OCI-M2 (cell line): ENCODE measurements around the gene CEBPA.
A peak's percentile ranks its signal among the peaks of the same experiment; 100 is the strongest.

Experiments
- DNase-seq: peaks from one replicate; lab custom pipeline; 2025; ENCODE audit not compliant: unreplicated experiment; lab: John Stamatoyannopoulos, UW

The CEBPA gene

DNA sequence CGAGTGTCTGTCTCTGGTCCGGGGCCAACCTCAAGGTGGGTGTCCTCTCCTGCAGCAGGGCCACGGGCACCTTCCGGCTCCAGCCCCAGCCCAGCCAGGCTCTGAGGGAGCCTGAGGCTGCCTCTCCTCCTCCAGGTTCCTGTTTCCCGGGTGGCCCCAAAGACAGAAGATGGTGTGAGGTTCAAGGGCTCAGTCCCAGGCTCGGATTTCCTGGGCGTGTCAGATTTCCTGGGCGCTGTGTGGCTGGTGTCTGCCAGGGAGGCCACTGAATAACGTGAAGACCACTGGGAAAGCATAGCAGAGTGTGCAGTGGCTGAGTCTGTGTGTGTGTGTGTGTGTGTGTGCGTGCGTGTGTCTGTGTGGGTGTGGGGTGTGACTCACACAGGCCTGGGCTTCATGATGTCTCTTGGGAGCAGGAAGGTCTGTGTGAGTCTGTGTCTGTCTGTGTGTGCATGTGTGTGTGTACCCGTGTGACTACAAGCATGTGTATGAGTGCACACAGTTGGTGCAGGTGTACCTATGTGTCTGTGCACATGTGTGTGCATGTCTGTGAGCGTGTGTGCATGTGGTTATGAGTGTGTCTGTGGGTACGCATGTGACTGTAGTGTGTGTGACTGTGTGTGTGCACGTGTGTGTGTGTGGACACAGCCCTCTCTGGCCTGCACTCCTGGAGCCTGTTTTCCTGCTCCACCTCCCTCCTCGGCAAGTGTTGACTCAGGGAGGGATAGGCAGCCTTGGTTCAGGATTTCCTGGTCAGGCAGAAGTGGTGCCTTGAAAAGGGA lies 28.3 kb downstream of the CEBPA start:
- DNase-seq: no peak

DNA sequence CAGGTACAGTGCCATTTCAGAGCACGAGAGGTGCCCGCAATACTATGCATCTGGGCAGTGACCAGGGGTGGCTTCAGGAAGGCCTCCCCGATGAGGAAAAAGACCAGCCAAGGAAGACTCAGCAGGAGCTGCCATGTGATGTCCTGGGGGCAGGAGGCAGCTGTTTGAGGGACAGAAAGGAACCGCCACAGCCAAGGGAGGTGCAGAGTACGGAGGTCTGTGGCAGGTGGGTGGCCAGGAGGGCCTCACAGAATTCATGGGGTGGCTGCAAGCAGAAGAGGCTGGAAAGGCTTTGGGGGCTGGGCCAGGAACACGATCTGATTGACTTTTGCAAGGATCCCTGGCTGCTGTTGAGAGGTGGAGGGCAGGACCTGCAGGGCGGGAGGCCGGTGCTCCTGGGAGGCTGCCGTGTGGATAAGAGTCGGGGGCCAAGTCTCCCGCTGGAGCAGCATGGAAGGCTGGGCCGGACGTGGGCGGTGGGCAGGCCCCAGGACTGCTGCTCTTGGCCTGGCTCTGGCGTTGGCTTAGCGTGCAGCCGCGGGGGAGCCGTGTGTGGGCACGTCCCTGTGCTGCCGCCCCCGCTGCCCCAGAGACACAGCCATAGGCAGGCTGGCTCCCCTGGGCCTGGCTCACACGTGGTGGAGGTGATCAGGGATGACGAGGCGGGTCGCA lies 29.1 kb downstream of the CEBPA start:
- no peak for DNase-seq

DNA sequence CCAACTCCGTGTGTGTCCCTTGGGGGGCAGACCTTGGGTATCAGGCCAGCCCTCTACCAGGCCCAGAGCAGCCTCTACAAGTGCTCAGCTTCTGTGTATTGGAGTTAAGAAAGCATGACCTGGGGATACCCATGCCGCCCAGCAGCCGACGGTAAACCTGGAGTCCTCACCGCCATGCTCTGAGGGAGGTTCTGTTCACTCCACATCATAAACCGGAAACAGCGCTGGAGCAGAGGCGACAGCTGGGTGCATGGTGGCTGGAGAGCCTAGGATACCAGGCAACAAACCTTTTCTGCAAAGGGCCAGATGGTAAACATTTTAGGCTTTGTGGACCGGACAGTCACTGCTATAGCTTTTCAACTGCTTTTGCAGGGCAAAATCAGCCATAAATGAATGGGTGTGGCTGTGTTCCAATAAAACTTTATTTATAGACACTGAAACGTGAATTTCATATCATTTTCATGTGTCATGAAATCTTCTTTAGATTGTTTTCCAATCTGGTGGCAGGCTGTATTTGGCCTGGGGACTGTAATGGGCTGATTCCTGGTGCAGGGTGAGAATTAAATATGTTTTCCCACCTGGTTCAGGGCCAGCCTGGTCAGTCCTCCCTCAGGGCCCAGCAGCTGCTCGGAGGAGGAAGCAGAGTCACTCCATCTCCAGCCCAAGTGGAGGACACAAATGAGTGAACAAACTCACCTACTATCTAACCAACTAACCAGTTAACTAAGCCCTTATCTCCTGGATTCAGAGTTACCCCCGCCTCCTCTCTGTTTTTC lies 30.9 kb downstream of the CEBPA start:
- no peak for DNase-seq

DNA sequence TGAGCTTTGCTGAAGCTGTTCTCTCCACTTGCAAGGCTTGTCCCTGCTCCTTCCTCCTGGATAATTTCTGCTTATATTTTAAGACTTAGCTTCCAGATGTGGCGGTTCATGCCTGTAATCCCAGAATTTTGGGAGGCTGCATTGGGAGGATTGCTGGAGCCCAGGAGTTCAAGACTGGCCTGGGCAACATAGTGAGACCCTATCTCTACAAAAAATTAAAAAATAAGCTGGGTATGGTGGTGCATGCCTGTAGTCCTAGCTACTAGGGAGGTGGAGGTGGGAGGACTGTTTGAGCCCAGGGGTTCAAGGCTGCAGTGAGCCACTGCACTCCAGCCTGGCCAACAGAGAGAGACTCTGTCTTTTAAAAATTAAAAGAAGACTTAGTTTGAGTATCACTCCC lies 31.6 kb downstream of the CEBPA start:
- no peak for DNase-seq

DNA sequence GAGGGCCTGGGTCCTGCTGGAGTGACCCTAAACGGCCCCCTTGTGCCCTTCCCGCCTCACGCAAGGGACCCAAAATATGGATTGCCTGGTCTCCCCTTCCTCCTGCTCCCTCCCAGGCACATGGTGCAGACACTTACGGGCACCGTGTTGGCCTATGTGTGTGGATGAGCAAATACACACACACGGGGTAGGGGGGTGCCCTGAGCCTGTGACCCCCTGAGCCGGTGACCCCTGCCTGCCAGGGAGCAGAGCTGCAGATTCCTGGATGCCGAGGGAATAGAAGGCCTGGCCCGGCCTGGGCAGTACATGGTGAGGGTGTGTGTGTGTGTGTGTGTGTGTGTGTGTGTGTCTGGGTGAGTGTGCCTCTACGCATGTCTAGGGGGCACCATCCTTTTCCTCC lies 33.3 kb downstream of the CEBPA start:
- DNase-seq: no peak

DNA sequence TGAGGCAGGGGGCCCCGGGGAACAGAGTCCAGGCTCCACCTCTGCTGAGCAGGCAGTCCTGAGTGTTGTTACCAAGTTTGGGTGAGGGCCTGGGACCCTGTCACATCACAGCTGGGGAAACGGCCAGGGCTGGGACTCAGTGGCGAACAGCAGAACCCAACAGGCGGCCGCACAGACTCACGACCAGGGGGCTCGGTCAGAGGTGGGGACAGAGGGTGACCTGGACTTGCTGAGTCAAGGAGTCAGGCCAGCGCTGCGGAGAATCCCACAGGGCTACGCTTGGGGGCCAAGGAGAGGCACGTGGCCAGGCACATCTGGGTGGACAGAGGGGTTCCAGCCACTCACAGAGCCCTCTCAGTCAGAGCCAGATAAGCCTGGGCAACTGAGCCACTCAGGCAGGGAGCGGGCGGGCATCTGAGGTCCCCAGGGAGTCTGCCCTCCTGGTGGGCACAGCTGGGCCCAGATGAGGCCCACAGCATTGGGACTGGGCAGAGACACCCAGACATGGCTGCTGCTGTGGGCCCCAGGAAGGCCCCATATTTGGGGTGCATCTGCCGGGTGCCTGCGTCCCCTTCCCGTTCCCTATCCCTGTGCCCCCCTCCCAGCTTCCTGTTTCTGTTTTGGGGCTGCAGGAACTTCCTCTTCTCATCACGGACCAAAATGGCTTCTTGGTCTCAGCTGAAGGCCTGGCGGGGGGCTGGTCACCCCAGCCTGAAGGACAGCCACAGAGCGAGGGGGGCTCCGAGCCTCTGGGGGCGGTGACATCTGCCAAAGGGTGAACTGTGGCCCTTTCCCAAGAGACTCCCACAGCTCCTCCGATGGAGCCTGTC lies 34.0 kb downstream of the CEBPA start:
- no peak for DNase-seq

DNA sequence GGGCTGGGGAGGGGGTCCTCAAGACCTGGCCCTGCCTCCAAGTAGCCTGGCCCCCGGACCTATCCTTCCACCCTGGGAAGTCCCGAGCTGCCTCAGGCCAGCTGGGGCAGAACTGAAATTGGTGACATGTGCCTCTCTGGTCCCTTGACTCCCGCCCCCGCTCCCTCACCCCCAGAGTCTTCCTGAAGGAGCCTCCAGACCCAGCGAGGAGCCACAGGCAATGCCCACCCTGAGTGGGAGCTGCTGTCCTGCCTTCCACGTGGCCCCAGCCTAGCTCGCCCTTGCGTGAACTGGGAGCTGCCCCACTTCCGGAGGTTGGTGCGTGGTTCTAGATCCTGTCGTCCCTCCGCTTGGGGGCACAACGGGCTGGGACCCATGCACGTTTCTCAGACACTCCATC lies 34.6 kb downstream of the CEBPA start:
- no peak for DNase-seq

DNA sequence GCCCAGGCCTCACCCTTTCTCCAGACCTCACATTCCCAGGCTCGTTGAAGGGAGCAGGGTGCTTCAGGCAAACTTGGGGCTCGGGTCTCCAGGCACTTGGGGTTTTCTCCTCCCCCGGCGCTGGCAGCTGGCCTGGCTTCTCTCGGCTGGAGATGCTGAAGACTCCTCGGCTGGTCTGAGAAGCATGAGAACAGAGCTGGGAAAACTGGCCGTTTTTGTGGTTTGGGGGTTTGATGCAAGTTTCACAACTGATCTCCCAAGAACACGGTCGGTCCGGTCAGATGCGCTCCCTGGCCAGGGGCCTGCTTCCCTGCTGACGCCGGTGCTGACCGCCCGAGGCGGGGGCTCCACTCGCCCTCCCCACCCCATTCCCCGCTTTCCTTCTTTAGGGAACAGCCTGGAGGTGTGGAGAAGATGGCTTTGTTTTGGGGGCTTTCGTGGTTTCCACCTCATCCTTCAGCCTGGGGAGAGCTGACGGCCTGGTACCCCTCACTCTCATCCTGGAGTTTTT lies 35.3 kb downstream of the CEBPA start:
- no peak for DNase-seq

DNA sequence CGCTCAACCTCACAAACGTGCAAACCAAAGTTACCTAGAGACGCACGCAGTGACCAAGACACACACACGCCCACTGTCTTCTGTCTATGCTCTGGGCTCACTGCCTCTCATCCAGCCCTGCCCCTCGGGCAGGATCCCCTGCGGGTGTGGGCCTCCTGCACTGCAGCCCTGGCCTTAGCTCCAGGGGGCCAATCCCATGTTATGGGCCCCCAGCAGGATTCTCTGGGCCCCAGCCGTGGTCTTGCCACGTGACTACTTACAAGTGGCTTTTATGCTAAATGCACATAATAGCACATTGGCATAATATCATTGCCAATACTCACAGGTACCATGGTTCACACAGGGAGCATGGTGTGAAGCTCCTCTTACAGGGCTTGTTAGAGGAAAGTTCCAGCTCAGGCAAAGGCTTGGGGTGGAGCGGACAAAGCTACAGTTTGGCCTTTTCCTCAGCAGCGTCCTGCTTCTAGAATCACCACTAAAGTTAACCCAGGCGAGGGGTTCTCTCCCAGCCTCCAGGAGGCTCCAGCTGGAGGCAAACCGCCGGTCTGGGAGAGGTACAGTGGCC lies 37.4 kb downstream of the CEBPA start:
- DNase-seq: no peak

DNA sequence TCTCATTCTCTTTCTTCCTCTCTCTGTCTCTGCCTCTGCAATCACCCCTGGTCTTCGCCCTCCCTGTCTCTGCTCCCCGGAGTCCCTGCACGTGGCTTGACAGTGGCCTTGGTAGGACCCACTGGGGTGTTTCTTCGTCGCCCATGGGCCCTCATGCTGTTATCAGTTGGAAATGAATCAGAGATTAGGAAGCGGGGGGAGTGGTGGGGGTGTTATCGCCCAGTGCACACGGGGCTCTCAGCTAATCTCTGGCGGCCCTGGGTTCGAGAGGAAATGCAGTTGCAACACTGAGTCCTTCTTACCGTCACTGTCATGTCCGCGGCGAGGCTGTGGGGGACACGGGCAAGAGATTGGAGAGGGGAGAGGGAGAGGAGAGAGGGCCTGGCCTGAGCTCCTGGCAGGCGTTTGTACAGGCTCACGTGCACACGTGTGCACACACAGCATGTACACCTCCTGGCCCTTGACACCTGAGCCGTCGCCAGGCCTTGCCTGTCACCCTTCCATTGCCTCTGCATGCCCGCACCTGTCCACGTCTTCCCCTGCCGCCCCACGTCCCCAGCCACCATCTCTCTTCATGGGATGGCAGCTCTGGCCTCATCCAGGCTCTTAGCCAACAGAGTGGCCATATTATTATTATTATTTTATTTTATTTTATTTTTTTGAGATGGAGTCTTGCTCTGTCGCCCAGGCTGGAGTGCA lies 38.9 kb downstream of the CEBPA start:
- peak; percentile 78 for DNase-seq

DNA sequence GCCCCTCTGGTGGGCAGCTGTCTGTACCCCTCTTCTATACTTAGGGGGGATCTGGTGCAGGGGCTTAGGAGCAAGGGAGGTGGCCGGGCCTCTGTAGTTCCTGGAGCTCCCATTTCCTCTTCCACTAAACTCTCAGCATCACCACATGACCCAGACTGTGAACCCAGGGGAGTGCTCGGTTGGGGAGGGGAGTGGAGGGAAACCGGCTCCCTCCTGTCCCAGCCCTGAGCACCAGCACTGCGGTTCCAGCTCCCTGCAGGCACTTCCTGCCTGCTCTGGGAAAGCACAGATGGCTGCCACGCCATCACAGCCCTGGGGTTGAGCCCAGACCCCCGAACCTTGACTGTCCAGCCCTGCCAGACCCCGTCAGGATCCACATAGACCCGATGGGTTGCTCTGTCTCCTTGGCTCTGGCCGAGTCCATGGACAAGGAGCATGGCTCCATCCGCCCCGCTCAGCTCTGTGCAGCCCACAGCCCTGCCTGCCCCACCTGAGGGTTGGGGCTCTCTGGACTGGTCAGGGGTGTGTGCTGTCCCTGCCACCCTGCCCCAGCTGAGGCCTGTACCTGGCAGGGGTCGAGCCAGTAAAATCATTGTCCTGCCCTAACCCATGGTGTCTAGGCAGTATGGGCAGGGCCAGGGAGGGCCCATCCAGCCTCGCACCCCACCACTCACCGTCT lies 40.7 kb downstream of the CEBPA start:
- DNase-seq: no peak

DNA sequence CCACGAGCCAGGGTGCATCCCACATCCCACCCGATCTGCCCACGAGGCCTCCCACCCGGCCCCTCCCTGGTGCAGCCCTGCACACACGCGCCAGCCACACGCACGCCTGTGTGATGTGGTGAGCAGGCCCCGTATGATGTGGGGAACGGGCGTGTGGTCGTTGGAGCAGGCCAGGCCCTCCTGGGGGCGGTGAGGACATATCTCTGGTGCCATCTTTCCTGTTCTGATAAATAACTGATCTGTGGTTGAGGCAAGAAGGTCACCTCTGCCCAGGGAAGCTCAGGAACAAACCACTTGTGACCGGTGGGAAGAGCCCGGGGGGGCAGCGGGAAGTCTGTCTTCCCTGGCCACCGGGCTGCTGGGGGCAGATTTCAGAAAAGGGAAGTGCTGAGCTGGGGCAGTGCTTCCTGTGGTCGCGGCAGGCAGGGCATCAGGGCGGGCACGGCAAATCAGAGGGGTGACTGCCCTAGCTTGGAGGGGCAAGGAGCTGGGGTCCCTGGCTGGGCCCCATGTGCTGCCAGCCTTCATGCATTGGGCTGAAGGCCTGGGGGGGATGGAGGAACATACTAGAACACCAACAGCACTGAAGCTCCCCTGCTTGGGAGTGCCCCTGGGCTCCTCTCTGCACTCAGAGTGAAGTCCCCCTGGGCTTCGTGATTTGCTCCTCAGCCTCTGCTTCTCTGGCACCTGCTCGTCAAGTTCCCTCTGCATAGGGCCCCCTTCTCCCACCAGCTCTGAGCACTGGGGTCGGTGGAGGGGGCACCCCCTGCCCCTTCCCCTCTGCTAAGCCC lies 41.5 kb downstream of the CEBPA start:
- DNase-seq: no peak

DNA sequence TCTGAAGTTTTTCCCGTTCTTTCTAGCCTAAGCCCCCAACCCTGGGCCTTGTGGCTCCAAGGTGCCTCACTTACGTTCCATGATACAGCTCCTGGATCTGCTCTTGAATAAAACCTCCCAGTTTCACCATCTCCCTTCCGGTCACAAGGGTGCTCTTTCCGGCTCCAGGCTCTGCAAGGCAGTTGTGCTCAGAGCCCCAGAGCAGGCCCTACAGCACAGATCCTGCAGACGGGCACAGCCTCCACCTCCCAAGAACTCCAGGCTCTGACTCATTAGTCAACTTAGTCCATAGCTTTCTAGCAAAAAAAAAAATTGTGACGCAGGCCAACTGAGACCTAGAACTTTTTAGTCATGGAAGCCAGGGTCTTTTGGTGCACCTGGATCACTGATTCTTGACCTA lies 42.8 kb downstream of the CEBPA start:
- no peak for DNase-seq

DNA sequence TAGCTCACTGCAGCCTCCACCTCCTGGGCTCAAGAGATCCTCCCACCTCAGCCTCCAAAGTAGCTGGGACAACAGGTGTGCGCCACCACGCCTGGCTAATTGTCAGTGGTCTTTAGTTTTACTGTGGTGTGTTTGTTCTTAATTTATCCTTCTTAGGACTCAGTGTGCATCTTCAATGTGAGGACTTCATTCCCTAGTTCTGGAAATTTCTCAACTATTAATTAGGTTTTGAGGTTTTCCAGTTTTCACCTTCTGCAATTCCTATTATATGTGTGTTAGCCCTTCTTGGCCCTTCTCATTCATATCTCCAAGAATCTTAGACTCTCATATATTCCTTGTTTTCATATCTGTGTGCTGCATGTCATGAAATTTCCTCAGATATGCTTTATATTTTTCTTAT lies 44.5 kb downstream of the CEBPA start:
- no peak for DNase-seq

DNA sequence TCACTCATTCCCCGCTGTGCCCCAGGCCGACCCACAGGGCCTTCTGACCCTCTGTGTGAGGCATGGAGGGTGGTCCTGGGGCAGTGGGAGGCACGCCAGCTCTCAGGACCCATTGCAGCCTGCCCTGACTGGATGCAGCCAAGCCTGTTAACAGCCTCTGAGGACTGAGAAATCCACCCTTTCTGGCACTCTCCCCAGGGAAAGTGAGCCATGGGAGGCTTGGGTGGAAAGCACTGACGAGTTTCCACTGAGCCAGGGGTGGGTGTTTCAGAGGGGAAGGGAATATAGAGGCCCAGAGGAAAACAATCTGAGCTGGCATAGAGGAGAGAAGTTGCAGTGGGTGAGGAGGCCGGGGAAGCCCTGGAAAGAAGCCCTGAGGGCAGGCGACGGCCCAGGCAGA lies 46.1 kb downstream of the CEBPA start:
- no peak for DNase-seq

DNA sequence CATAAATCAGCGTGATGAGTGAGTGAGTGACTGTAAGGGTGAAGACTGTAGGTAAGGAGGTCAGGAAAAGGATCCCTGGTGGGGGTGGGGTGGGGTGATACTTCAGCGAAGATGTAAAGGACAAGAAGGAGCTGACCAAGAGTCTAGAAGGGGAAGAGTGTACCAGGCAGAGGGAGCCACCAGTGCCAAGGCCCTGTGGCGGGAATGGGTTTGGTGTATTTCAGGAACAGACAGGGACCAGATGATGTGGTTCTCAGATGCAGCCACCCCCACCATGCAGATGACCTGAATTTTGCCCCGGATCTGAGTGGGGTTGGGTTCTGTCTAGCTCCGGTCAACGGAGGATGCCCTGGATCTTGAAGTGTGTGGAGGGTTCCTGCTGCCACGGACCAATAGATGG lies 46.6 kb downstream of the CEBPA start:
- no peak for DNase-seq

DNA sequence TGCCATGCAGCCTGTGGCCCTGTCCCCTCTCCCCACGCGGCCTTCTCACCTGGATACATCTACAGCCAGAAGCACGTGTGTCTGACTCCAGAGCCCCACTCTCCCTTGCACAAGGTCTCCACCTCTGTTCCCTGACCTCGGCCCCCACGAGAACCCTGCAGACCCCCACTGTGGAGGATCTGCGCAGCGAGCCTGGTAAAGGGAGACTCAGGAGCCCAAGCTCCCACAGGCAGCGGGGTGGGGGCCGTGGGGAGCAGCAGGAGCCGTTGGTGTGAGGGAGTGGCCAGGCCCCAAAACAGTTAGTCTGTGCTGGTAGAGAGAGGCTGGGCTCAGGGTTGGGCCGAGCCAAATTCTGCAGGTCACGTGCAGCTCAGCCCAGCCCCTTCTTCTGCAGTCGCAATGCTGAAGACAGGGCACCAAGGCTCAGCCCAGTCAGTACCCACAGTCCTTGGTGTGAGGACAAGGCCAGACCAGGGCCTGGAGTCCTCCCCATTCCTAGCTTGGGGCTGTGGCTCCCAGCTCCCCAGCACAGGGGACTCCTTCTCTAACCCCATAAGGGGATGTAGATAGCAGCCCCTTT lies 48.0 kb downstream of the CEBPA start:
- no peak for DNase-seq

DNA sequence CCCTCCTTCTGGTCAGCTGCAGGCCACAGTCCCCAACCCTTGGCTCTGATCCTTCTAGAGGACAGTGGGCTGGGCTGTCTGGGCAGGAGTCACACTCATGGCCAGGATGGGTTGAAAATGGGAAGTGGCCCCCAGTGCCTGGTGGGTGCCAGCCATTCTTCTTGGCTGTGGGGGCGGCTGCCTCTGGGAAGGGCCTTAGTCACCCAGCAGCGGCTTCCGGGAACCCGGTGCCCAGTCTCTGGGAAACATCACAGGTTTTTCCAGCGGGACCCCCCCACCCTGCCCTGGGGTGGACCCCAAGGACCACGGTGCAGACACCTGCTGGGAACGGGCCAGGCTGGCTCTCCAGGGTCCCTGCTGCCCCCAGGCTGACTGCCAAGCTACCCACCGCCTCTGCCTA lies 49.4 kb downstream of the CEBPA start:
- DNase-seq: no peak
